Measurements from ENCODE around the gene AADACL4.

DNA sequence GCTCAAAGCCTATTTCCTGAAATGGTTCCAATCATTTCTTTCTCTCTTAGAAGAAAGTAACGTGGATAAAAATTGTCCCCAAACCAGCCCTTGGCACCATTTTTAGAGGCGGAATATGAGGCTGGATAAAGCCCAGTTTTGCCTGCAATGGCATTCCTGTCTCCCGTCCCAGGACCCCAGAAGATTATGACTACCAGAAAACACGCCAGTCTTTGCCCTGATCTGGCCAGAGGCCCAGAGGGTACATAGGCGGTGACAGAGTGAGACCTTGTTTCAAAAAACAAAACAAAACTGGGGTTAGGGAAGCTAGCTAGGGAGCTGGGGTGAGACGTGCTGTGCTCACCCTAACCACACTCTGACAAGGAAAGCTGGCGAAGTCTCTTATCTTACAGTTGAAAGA is at the start of gene AADACL4:
- no peak for TF ChIP-seq MEF2A (IDR thresholded peaks at IDR 0.05; ENCODE audit: control insufficient read depth, low read depth, low read length)
- TF ChIP-seq NFE2L1 (tag; IDR thresholded peaks at IDR 0.05; ENCODE audit: borderline replicate concordance, low read depth), result no peak
- no peak for TF ChIP-seq ARNT (IDR thresholded peaks at IDR 0.05)
- no peak for TF ChIP-seq FOXK2 (conservative IDR thresholded peaks at IDR 0.05 in 1 of 2, IDR thresholded peaks at IDR 0.05 in 1 of 2; ENCODE audit: low read depth in 2 of 2)
- TF ChIP-seq, protein P1, sequence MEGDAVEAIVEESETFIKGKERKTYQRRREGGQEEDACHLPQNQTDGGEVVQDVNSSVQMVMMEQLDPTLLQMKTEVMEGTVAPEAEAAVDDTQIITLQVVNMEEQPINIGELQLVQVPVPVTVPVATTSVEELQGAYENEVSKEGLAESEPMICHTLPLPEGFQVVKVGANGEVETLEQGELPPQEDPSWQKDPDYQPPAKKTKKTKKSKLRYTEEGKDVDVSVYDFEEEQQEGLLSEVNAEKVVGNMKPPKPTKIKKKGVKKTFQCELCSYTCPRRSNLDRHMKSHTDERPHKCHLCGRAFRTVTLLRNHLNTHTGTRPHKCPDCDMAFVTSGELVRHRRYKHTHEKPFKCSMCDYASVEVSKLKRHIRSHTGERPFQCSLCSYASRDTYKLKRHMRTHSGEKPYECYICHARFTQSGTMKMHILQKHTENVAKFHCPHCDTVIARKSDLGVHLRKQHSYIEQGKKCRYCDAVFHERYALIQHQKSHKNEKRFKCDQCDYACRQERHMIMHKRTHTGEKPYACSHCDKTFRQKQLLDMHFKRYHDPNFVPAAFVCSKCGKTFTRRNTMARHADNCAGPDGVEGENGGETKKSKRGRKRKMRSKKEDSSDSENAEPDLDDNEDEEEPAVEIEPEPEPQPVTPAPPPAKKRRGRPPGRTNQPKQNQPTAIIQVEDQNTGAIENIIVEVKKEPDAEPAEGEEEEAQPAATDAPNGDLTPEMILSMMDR (IDR thresholded peaks at IDR 0.05 in 2 of 3, conservative IDR thresholded peaks at IDR 0.05 in 1 of 3; ENCODE audit: insufficient read depth in 2 of 3, low read depth in 1 of 3, low read length in 3 of 3), result no peak
- TF ChIP-seq TAF1 (IDR thresholded peaks at IDR 0.05; ENCODE audit: control insufficient read depth, extremely low read depth, insufficient read depth, low read length, severe bottlenecking), result no peak
- TF ChIP-seq POLR2A (conservative IDR thresholded peaks at IDR 0.05), result no peak
- no peak for TF ChIP-seq CSDE1 (IDR thresholded peaks at IDR 0.05)
- TF ChIP-seq, protein P2, sequence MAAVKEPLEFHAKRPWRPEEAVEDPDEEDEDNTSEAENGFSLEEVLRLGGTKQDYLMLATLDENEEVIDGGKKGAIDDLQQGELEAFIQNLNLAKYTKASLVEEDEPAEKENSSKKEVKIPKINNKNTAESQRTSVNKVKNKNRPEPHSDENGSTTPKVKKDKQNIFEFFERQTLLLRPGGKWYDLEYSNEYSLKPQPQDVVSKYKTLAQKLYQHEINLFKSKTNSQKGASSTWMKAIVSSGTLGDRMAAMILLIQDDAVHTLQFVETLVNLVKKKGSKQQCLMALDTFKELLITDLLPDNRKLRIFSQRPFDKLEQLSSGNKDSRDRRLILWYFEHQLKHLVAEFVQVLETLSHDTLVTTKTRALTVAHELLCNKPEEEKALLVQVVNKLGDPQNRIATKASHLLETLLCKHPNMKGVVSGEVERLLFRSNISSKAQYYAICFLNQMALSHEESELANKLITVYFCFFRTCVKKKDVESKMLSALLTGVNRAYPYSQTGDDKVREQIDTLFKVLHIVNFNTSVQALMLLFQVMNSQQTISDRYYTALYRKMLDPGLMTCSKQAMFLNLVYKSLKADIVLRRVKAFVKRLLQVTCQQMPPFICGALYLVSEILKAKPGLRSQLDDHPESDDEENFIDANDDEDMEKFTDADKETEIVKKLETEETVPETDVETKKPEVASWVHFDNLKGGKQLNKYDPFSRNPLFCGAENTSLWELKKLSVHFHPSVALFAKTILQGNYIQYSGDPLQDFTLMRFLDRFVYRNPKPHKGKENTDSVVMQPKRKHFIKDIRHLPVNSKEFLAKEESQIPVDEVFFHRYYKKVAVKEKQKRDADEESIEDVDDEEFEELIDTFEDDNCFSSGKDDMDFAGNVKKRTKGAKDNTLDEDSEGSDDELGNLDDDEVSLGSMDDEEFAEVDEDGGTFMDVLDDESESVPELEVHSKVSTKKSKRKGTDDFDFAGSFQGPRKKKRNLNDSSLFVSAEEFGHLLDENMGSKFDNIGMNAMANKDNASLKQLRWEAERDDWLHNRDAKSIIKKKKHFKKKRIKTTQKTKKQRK (IDR thresholded peaks at IDR 0.05; ENCODE audit: borderline replicate concordance, low read depth, low read length), result no peak
- no peak for TF ChIP-seq HEY1 (CRISPR knock-in tag; IDR thresholded peaks at IDR 0.05; ENCODE audit: borderline replicate concordance)
- TF ChIP-seq RBM39 (optimal IDR thresholded peaks at IDR 0.05; ENCODE audit: low read depth, low read length), result no peak
- TF ChIP-seq, protein P3, sequence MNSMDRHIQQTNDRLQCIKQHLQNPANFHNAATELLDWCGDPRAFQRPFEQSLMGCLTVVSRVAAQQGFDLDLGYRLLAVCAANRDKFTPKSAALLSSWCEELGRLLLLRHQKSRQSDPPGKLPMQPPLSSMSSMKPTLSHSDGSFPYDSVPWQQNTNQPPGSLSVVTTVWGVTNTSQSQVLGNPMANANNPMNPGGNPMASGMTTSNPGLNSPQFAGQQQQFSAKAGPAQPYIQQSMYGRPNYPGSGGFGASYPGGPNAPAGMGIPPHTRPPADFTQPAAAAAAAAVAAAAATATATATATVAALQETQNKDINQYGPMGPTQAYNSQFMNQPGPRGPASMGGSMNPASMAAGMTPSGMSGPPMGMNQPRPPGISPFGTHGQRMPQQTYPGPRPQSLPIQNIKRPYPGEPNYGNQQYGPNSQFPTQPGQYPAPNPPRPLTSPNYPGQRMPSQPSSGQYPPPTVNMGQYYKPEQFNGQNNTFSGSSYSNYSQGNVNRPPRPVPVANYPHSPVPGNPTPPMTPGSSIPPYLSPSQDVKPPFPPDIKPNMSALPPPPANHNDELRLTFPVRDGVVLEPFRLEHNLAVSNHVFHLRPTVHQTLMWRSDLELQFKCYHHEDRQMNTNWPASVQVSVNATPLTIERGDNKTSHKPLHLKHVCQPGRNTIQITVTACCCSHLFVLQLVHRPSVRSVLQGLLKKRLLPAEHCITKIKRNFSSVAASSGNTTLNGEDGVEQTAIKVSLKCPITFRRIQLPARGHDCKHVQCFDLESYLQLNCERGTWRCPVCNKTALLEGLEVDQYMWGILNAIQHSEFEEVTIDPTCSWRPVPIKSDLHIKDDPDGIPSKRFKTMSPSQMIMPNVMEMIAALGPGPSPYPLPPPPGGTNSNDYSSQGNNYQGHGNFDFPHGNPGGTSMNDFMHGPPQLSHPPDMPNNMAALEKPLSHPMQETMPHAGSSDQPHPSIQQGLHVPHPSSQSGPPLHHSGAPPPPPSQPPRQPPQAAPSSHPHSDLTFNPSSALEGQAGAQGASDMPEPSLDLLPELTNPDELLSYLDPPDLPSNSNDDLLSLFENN (IDR thresholded peaks at IDR 0.05; ENCODE audit: low read depth in 2 of 2, low read length in 2 of 2), result no peak

All from K562 (cell line).